ENCODE data around the gene TMTC4. TPM values are rescaled to one million over a fixed set of nuclear protein-coding genes. Genes with fewer than 3 reads are reported as not detected.

TMTC4 gene
- total and polyA plus RNA-seq, 10 of the 15 experiments (the other 5 are each of a cell fraction or from before 2014, with no cell fraction given), result 3.3 to 24.6 (median 14.5) TPM

- DNase-seq (ENCODE audit: low read depth, low spot score) (no peak), FAIRE-seq (no peak), ATAC-seq (no peak)
- Histone ChIP-seq H4K20me1 (ENCODE audit: control insufficient read depth, insufficient read depth) (no peaks in the 10 kb centered on the region), H3K4me3 (no peak overlapping the region), H3K36me3 (ENCODE audit: control insufficient read depth in 2 of 2, insufficient read depth in 2 of 2, low read length in 1 of 2) (peaks cover 2 to 4% of the 10 kb centered on the region in 2 experiments; a peak in 3 of 4 replicates), H3K27ac (ENCODE audit: control insufficient read depth, insufficient read depth) (no peak overlapping the region), H3K27me3 (replicated peaks in 1 of 2; ENCODE audit: control insufficient read depth in 2 of 2, insufficient read depth in 2 of 2, low read length in 1 of 2) (no peaks in the 10 kb centered on the region), H2AFZ (ENCODE audit: control insufficient read depth, low read depth, low read length) (no peak overlapping the region), H3K9me3 (replicated peaks; ENCODE audit: control insufficient read depth, insufficient read depth, low read length) (no peaks in the 10 kb centered on the region), H3K4me2 (ENCODE audit: control insufficient read depth, insufficient read depth) (no peak overlapping the region), H3K4me1 (ENCODE audit: control insufficient read depth, insufficient read depth, low read length) (no peaks in the 10 kb centered on the region), H3K79me2 (ENCODE audit: control insufficient read depth, insufficient read depth, low read length) (no peaks in the 10 kb centered on the region), H3K9ac (ENCODE audit: control insufficient read depth, insufficient read depth, low read length) (no peak overlapping the region)
- no TSS peak for BruUV-seq (replicated peaks)
- RAD21 ChIA-PET (ENCODE audit: unreplicated experiment), result no interaction called here
- WGBS (ENCODE audit: insufficient coverage, insufficient replicate concordance, low lambda C conversion rate, missing lambda C conversion rate), result 100% methylated on average over 7 of the region's 7 CpGs
- TF ChIP-seq IKZF2 (IDR thresholded peaks at IDR 0.05) (no peak), RFX5 (IDR thresholded peaks at IDR 0.05; ENCODE audit: low read depth, low read length) (no peak), MXI1 (IDR thresholded peaks at IDR 0.05; ENCODE audit: low read depth, low read length) (no peak), KLF5 (IDR thresholded peaks at IDR 0.05; ENCODE audit: partially characterized antibody) (no peak), NFYB (IDR thresholded peaks at IDR 0.05; ENCODE audit: insufficient read depth, low read depth, low read length) (no peak), ZNF384 (IDR thresholded peaks at IDR 0.05; ENCODE audit: borderline replicate concordance, low read depth, low read length) (no peak), RAD21 (IDR thresholded peaks at IDR 0.05; ENCODE audit: insufficient read depth, low read depth, low read length) (no peak), CREM (IDR thresholded peaks at IDR 0.05; ENCODE audit: low read depth) (no peak), TAF1 (IDR thresholded peaks at IDR 0.05; ENCODE audit: borderline replicate concordance, low read depth, low read length) (no peak), EED (IDR thresholded peaks at IDR 0.05; ENCODE audit: low read depth) (no peak), NBN (IDR thresholded peaks at IDR 0.05) (no peak), NFYA (IDR thresholded peaks at IDR 0.05; ENCODE audit: borderline replicate concordance, low read depth, low read length) (no peak)
- SMC1A ChIA-PET (ENCODE audit: uncharacterized antibody, unreplicated experiment), result no interaction called here
- intact Hi-C loops (cut with micrococcal nuclease; ENCODE audit: unreplicated experiment), result no loop called here
- CTCF ChIA-PET, result no interaction called here
- in situ Hi-C loops (cut with MboI), result no loop called here
- POLR2A ChIA-PET, result no interaction called here
Observed at GRCh38 chr13:100645382-100645781, 29.2 kb downstream of the TMTC4 start.
